DND-41 (cell line): Measurements from ENCODE around the gene CDC42EP2.

Source experiments
- EZH2 ChIP-seq: IDR thresholded peaks from 3 replicates; pipeline ENCODE4 v1.6.1; 2012; ENCODE audit warnings: borderline replicate concordance, low read depth, mild to moderate bottlenecking, moderate library complexity, low read length, inconsistent platforms; ENCODE audit not compliant: severe bottlenecking
- TF ChIP-seq, protein P1 (sequence below): IDR thresholded peaks from 2 replicates; pipeline ENCODE4 v1.5.1; 2012; ENCODE audit warnings: borderline replicate concordance, low read length, moderate library complexity, mild to moderate bottlenecking; ENCODE audit not compliant: poor library complexity, severe bottlenecking; ENCODE audit errors: extremely low read depth

DNA sequence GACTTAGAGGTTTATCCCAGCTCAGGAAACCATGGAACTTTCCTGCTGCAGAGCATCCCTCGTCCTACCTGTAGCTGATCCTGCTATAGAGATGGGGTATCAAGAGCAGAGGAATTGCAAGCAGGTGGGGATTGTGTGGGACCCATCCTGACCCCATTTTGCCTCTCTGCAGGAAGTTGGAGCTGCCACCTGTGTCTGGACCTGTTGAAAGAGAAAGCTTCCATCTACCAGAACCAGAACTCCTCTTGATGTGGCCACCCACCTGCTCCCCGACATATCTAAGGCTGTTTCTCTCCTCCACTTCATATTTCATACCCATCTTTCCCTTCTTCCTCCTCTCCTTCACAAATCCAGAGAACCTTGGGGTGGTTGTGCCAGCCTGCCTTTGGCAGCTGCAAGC is 36.8 kb downstream of the CDC42EP2 start:
- TF ChIP-seq, protein P1, sequence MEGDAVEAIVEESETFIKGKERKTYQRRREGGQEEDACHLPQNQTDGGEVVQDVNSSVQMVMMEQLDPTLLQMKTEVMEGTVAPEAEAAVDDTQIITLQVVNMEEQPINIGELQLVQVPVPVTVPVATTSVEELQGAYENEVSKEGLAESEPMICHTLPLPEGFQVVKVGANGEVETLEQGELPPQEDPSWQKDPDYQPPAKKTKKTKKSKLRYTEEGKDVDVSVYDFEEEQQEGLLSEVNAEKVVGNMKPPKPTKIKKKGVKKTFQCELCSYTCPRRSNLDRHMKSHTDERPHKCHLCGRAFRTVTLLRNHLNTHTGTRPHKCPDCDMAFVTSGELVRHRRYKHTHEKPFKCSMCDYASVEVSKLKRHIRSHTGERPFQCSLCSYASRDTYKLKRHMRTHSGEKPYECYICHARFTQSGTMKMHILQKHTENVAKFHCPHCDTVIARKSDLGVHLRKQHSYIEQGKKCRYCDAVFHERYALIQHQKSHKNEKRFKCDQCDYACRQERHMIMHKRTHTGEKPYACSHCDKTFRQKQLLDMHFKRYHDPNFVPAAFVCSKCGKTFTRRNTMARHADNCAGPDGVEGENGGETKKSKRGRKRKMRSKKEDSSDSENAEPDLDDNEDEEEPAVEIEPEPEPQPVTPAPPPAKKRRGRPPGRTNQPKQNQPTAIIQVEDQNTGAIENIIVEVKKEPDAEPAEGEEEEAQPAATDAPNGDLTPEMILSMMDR, result no peak
- TF ChIP-seq EZH2, result no peak
